ENCODE measurements around the gene SOX1.

Gene SOX1

GRCh38 chr13:112061367-112062061, 5.4 kb upstream of the SOX1 start:
- no peak for TF ChIP-seq CTCF (IDR thresholded peaks at IDR 0.05; ENCODE audit: low read depth, low read length, missing control alignments)
- DNase-seq (ENCODE audit: extremely low read depth, low read depth), result no peak
- H3K4me3 ChIP-seq (replicated peaks; ENCODE audit: low read depth, low read length), result no peak overlapping the region

GRCh38 chr13:112062072-112062567, 4.8 kb upstream of the SOX1 start:
- DNase-seq (ENCODE audit: extremely low read depth, low read depth), result no peak
- TF ChIP-seq CTCF (IDR thresholded peaks at IDR 0.05; ENCODE audit: low read depth, low read length, missing control alignments), result no peak
- no peak overlapping the region for H3K4me3 ChIP-seq (replicated peaks; ENCODE audit: low read depth, low read length)

GRCh38 chr13:112062571-112063570, 4.1 kb upstream of the SOX1 start:
- TF ChIP-seq CTCF (IDR thresholded peaks at IDR 0.05; ENCODE audit: low read depth, low read length, missing control alignments), result no peak
- DNase-seq (ENCODE audit: extremely low read depth, low read depth), result no peak
- no peak overlapping the region for H3K4me3 ChIP-seq (replicated peaks; ENCODE audit: low read depth, low read length)

GRCh38 chr13:112063807-112064206, 3.1 kb upstream of the SOX1 start:
- H3K4me3 ChIP-seq (replicated peaks; ENCODE audit: low read depth, low read length), result no peak overlapping the region
- no peak for TF ChIP-seq CTCF (IDR thresholded peaks at IDR 0.05; ENCODE audit: low read depth, low read length, missing control alignments)
- DNase-seq (ENCODE audit: extremely low read depth, low read depth), result no peak

GRCh38 chr13:112064222-112064621, 2.7 kb upstream of the SOX1 start:
- no peak for DNase-seq (ENCODE audit: extremely low read depth, low read depth)
- no peak for TF ChIP-seq CTCF (IDR thresholded peaks at IDR 0.05; ENCODE audit: low read depth, low read length, missing control alignments)
- no peak overlapping the region for H3K4me3 ChIP-seq (replicated peaks; ENCODE audit: low read depth, low read length)

GRCh38 chr13:112065521-112065866, 1.5 kb upstream of the SOX1 start:
- no peak overlapping the region for H3K4me3 ChIP-seq (replicated peaks; ENCODE audit: low read depth, low read length)

More at GRCh38 chr13:112065521-112065866, 1.5 kb upstream of the SOX1 start:
- no peak for TF ChIP-seq CTCF (IDR thresholded peaks at IDR 0.05; ENCODE audit: low read depth, low read length, missing control alignments)
- no peak for DNase-seq (ENCODE audit: extremely low read depth, low read depth)
